ENCODE data around the gene ARMC8. TPM values are rescaled to one million over a fixed set of nuclear protein-coding genes. Genes with fewer than 3 reads are reported as not detected.

ARMC8 gene
- total RNA-seq, 1 donor from 2014 or later = 42.5 TPM

GRCh38 chr3:138213398-138214085 lies 26.4 kb downstream of the ARMC8 start:
- TF ChIP-seq, protein P1, sequence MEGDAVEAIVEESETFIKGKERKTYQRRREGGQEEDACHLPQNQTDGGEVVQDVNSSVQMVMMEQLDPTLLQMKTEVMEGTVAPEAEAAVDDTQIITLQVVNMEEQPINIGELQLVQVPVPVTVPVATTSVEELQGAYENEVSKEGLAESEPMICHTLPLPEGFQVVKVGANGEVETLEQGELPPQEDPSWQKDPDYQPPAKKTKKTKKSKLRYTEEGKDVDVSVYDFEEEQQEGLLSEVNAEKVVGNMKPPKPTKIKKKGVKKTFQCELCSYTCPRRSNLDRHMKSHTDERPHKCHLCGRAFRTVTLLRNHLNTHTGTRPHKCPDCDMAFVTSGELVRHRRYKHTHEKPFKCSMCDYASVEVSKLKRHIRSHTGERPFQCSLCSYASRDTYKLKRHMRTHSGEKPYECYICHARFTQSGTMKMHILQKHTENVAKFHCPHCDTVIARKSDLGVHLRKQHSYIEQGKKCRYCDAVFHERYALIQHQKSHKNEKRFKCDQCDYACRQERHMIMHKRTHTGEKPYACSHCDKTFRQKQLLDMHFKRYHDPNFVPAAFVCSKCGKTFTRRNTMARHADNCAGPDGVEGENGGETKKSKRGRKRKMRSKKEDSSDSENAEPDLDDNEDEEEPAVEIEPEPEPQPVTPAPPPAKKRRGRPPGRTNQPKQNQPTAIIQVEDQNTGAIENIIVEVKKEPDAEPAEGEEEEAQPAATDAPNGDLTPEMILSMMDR (IDR thresholded peaks at IDR 0.05; ENCODE audit: insufficient read depth, low read length, poor library complexity, severe bottlenecking) = no peak
- DNase-seq (ENCODE audit: low read depth) = no peak
- H3K4me3 ChIP-seq (ENCODE audit: low read depth, low read length) = no peak overlapping the region
- H3K27me3 ChIP-seq (ENCODE audit: control insufficient read depth, insufficient read depth, low read length) = no peaks in the 10 kb centered on the region
- no peaks in the 10 kb centered on the region for H3K36me3 ChIP-seq (ENCODE audit: control insufficient read depth, insufficient read depth, low read length)

GRCh38 chr3:138219255-138219654 lies 32.2 kb downstream of the ARMC8 start:
- Histone ChIP-seq H3K36me3 (ENCODE audit: control insufficient read depth, insufficient read depth, low read length) (no peaks in the 10 kb centered on the region), H3K4me3 (ENCODE audit: low read depth, low read length) (no peak overlapping the region), H3K27me3 (ENCODE audit: control insufficient read depth, insufficient read depth, low read length) (no peaks in the 10 kb centered on the region)
- TF ChIP-seq, protein P1 (IDR thresholded peaks at IDR 0.05; ENCODE audit: insufficient read depth, low read length, poor library complexity, severe bottlenecking) = no peak
- no peak for DNase-seq (ENCODE audit: low read depth)

GRCh38 chr3:138220242-138220641 lies 33.1 kb downstream of the ARMC8 start:
- Histone ChIP-seq H3K4me3 (ENCODE audit: low read depth, low read length) (no peak overlapping the region), H3K36me3 (ENCODE audit: control insufficient read depth, insufficient read depth, low read length) (no peaks in the 10 kb centered on the region)

DNA sequence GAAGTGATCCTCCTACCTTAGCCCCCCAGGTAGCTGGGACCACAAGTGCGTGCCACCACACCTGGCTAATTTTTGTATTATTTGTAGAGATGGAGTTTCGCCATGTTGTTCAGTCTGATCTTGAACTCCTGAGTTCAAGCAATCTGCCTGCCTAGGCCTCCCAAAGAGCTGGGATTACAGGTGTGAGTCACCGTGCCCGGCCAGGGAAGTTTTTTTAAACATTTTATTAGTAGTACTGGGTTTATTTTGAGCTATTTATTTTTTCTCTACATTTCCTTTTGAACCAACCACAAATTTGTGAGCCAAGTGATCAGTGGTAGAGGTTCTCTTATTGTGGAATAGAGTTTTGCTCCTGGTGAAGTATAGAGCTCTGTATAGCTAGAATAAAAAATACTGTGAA lies 33.7 kb downstream of the ARMC8 start:
- no peaks in the 10 kb centered on the region for H3K36me3 ChIP-seq (ENCODE audit: control insufficient read depth, insufficient read depth, low read length)
- TF ChIP-seq, protein P1 (IDR thresholded peaks at IDR 0.05; ENCODE audit: insufficient read depth, low read length, poor library complexity, severe bottlenecking) = no peak
- no peak for DNase-seq (ENCODE audit: low read depth)

More at GRCh38 chr3:138220242-138220641, 33.1 kb downstream of the ARMC8 start:
- no peak for DNase-seq (ENCODE audit: low read depth)
- TF ChIP-seq, protein P1 (IDR thresholded peaks at IDR 0.05; ENCODE audit: insufficient read depth, low read length, poor library complexity, severe bottlenecking) = no peak
- no peaks in the 10 kb centered on the region for H3K27me3 ChIP-seq (ENCODE audit: control insufficient read depth, insufficient read depth, low read length)

GRCh38 chr3:138222131-138222941 lies 35.2 kb downstream of the ARMC8 start:
- no peak overlapping the region for H3K4me3 ChIP-seq (ENCODE audit: low read depth, low read length)
- H3K36me3 ChIP-seq (ENCODE audit: control insufficient read depth, insufficient read depth, low read length) = no peaks in the 10 kb centered on the region
- TF ChIP-seq, protein P1 (IDR thresholded peaks at IDR 0.05; ENCODE audit: insufficient read depth, low read length, poor library complexity, severe bottlenecking) = no peak
- DNase-seq (ENCODE audit: low read depth) = no peak
- H3K27me3 ChIP-seq (ENCODE audit: control insufficient read depth, insufficient read depth, low read length) = no peaks in the 10 kb centered on the region

More for the DNA sequence above, 33.7 kb downstream of the ARMC8 start:
- Histone ChIP-seq H3K27me3 (ENCODE audit: control insufficient read depth, insufficient read depth, low read length) (no peaks in the 10 kb centered on the region), H3K4me3 (ENCODE audit: low read depth, low read length) (no peak overlapping the region)
